KBM-7 (cell line): ENCODE data around the gene GALNT1.
A peak's percentile ranks its signal among the peaks of the same experiment; 100 is the strongest.

Experiments
- DNase-seq: peaks from one replicate; pipeline ENCODE4 v3.0.0-alpha.2; 2015
- in situ Hi-C: fragments of 300-500 bp; cut with MboI; formaldehyde crosslinking; loops from 2 replicates; pipeline ENCODE4 v1.14.3; 2020; ENCODE audit warnings: low sequenced_read_pairs, low pct_unique_long_range_greater_than_20kb, mixed read lengths

The GALNT1 gene

DNA sequence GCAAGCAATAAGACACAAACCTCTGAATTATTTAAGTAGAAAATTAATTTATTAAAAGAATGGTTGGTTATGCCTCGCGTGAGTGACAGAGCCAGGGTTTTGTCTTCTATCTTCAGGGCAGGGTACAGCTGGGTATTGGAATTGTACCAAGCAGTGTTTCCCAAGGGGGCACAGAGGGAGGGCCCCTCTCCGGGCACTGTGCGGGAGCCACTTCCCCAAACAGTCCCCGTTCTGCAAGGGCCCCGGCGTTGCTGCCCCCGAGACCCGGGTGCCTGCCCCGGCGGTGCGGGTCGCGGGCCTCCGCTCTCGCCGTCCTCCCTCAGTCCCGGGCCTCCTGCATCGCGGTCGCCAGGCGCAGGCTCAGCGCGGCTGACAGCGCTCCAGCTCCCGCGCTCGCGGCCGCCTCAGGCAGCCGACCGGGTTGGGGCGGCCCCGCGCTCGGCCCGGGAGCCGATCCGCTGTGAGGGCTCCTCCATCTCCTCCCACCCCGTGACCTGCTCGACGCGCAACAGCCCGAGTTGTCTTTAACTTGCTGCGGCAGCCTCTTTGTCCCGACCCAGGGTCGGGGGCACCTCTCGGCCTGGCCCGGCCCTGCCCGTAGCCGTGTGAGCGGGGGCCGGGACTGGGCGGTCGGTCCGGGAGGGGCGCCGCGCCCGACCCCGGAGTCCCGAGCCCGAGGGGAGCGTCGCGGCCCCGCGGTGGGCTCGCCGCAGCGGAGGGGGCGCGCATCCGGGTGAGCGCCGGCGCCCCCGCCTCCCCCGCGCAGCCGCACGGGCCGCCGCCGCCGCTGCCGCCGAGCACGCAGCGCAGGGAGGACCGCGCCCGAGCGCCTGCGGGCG lies 620 bp upstream of the GALNT1 start:
- in situ Hi-C loops = no loop called here

DNA sequence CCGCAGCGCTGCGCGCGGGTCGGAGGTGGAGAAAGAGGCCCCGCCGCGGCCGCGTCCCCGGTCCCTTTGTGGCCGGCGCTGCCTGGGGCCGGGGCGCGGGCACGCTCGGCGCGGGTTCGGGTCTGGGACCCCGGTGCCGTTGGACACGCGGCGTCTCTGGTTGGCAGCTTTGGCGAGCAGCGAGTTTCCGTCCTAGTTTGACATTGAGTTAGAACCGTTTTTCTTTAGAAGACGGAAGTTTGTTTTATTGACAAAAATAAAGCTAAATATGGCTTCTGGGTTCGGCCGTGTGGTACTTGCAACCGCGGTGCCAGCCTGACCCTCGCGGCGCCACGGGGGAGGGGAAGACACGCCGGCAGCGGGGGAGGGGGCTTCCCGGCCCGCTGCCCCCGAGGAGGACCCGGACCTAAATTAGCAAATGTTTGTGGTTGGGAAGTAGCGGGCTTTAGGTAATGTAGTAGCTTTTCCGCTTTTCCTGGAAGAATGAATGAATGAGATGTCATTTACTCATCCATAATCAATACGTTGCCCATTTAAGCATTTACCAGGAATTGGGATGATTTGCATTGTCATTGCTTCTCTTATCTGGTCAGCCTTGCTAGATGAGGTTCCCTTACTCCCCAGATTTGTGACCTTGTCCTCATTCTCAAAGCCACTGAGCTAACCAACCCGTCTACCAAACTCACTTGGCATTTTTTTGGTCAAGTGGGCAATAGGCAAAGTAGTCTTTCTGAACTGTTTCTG lies 530 bp downstream of the GALNT1 start:
- in situ Hi-C loops = no loop called here
- DNase-seq = peak; percentile 34

More for the DNA sequence above, 620 bp upstream of the GALNT1 start:
- DNase-seq = peak; percentile 69

DNA sequence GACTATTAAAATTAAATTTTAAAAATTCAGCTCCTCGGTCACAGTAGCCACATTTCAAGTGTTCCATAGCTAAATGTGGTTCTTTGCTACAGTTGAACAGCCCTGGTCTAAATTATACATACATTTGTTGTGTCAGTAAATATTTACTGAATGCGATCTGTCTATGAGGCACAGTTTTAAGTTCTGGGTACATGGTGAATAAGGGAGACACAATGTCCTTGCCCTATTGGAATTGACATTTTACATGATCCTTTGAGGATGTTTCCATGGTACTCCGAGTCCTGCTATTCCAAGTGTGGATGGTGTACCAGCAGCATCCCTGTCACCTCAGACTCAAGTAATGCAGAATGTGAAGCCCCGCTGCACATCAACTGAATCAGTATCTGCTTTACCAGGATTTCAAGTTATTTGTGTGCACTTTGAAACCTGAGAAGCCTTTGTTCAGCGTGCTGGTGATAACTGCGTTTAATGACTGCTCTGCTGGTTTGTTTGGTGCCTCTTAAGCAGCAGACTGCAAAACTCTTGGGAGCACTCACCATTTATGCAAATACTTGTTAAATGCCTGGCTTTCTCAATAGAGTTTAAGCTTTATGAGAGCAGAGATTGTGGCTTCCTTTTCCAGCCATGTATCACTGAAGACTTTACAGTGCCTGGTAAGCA lies 1.5 kb downstream of the GALNT1 start:
- DNase-seq = no peak
- in situ Hi-C loops = no loop called here

DNA sequence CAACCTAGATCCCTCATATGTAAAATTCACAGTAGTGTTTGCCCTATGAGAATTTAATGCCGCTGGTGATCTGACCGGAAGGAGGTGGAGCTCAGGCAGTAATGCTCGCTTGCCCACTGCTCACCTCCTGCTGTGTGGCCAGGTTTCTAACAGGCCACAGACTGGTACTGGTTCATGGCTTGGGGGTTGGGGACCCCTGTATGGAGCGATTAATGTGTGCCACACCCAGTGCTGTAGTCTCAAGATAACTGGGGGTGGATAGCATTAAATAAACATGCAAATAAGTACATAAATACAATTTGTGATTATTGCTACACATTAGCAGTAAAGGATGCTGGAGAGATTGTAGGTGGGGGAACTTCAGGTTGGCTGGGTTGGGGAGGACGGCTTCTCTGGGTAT lies 3.2 kb downstream of the GALNT1 start:
- in situ Hi-C loops = no loop called here

DNA sequence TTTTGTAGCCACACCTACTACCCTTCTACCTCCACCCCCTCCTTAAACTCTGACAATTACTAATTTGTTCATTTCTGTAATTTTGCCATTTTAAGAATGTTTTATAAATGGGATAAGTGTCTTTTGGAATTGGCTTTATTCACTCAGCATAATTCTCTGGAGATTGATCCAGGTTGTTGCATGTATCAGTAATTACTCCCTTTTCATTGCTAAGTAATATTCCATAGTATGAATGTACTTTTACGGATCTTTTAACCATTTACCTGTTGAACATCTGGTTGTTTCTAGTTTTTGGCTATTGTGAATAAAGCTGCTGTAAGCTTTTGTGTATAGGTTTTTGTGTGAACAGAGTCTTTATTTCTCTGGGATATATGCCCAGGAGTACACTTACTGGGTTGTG lies 4.1 kb downstream of the GALNT1 start:
- no peak for DNase-seq
- in situ Hi-C loops = no loop called here

More for the DNA sequence above, 3.2 kb downstream of the GALNT1 start:
- DNase-seq = no peak

DNA sequence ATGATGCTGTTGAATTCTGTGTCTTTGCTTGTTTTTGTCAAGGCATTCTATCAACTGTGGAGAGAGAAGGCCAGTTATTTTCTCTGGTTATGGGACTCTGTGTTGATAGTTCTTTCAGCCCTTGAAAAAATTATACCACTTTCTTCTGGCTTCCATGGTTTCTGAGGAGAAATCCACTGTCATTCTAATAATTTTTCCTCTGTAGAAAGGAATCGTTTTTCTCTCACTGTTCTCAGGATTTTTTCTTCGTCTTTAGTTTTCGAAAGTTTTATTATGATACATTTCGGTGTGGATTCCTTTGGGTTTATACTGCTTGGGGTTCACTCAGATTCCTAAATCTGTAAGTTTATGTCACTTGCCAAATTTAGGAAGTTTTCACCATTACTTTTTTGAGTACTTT lies 6.6 kb downstream of the GALNT1 start:
- DNase-seq = no peak
- in situ Hi-C loops = no loop called here

DNA sequence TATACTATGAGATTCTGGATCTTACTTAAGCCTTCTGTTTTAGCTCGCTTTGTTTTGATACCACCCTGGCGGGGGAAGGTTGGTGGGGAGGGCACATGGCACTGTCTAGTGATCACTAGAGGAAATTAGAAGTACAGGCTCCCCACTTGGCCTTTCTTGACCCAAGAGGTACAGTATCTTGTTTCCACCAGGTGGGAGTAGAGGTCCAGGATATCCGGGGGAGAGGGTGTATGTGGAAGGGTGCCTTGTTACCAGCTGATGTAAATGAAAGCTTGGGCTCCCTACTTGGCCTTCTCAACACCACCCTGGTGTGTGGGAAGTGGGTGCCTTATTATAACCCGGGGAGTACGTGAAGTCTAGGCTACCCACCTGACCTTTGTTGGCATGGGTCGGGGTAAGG lies 7.5 kb downstream of the GALNT1 start:
- DNase-seq = no peak
- in situ Hi-C loops = no loop called here

DNA sequence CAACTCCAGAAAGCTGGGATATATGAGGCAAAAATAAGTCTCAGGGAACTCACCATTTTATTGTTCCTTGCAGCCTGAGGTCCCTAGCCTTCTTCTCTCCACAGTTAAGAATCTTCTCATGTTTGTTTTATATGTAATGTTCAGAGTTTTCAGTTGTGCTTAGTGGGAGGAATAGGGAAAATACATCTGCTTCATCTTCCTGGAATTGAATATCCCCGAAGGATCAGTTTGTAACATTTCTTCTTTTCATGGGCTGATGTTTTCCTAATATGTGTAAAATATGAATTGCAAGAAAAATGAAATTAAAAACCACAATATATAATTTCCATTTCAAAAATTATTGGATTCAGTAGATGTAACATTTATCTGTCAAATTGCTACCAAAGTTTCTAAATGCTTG lies 8.0 kb downstream of the GALNT1 start:
- DNase-seq = no peak
- in situ Hi-C loops = no loop called here

DNA sequence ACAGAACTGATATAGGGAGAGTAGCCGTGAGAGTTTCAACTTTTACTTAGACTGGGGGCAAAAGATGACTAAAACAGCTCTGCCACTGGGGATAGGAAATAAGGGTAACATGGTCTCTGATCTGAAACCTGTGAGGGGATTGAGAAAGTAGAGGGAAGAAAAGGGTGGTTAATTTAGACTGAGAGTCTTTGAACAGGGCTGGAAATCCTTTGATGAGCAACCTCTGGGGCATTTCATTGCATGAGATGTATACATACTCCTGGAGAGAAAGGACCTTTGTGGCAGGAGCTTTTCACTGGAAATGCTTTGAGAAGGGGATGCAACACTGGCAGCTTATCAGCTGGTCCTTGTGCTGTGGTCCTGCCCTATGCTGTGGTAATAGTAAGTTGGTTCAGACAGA lies 9.4 kb downstream of the GALNT1 start:
- in situ Hi-C loops = no loop called here
- no peak for DNase-seq

DNA sequence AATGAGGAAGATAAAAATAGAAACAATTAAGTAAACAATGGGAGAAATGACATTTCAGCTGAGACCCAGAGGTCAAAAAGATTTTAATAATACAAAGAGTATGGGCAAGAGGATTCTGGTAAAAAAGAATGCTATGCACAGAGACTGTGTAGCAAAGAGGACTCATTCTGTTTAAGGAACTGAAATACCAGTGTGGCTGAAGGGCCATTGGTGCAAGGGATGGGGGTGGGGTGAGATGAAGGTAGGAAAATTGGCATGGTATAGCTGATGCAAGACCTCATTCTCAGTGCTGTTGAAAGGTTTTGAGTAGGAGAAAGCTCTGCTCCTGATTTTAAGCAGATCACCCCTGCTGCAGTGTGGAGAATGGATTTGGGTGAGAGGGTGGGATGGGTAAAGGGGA lies 10.8 kb downstream of the GALNT1 start:
- in situ Hi-C loops = no loop called here
- DNase-seq = no peak

DNA sequence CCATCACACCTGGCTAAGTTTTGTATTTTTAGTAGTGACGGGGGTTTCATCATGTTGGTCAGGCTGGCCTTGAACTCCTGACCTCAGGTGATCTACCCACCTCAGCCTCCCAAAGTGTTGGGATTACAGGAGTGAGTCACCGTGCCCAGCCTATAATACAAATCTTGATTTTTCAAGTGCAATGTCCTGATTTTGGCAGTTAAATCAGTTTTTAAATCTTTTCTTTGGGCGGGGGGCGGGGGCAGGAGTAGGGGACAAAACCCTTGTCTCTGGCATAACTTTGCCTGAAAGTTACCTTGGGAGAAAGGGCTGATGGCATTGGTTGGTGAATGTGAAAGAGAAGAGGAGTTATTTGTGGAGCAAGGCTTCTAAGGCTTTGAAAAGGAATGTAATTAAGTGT lies 12.3 kb downstream of the GALNT1 start:
- DNase-seq = no peak
- in situ Hi-C loops = no loop called here

DNA sequence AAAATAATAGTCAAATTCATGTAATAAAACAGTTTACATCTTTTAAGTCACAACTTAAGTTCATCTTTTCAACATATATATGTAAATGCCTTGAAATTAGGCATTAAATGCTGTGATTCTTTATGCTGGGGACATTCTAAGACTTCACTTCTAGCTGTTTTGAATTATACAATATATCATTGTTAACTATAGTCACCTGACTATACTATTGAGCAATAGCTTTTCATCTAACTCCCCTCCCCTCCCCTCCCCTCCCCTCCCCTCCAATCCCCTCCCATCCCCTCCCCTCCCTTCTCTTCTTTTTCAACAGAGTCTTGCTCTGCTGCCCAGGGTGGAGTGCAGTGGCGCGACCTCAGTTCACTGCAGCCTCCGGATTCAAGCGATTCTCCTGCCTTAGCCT lies 16.2 kb downstream of the GALNT1 start:
- no peak for DNase-seq
- in situ Hi-C loops = no loop called here

DNA sequence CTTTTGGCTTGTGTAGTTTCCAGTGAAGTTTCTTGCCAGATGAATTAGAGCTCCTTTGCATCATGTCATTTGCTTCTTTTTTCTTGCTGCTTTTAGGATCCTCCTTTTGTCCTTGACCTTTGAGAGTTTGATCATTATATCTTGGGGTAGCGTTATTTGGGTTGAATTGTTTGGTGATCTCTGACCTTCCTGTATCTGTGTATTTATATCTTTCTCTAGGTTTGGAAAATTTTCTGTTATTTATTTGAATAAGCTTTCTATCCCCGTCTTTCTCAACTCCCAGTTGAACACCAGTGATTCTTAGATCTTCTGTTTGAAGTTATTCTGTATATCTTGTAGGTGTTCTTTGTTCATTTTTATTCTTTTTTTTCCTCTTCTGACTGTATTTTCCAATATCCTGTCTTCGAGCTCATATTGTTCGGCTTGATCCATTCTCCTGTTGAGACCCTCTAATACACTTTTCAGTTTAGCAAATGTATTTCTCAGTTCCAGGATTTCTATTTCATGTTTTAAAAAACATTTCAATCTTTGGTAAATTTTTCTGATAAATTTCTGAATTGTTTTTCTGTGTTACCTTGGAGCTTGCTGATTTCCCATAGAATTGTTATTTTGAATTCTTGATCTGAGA lies 20.8 kb downstream of the GALNT1 start:
- no peak for DNase-seq
- in situ Hi-C loops = no loop called here

DNA sequence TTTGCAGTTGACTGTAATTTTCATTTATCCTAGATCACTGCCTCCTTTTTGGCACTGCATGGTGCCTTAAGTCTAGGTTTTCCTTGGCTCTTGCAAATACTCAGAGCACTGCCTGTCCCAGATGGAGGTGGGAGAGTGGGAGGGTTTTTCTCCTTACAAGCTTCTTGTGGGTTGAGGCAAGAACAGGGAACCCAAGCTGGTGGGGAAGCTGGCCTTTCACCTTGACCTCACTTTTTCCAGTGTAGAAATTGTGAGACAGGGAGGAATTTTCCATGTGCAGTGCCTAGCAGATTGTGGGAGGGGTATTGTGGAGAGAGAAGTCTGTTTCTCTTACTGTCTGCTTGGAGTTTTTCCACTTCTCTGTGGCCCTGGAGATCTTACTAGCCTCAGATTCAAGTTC lies 21.5 kb downstream of the GALNT1 start:
- DNase-seq = no peak
- in situ Hi-C loops = no loop called here

DNA sequence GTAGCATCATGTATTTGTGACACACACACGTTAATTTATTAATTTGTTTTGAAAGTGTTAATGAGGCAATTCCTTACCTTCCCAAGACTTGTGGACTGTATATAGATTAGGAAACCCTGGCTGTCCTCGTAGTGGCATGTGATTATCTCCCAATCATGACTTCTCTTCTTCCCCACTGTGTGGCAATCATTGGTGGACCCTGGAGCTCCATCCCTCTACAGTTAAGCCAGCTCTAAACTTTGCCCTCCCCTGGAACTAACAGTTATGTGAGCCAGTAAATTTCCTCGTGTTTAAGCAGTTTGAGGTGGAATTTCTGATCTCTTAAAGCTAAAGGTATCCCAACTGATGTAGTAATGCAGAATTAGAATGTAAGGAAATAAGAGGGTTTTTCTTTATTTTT lies 22.0 kb downstream of the GALNT1 start:
- in situ Hi-C loops = no loop called here
- no peak for DNase-seq

DNA sequence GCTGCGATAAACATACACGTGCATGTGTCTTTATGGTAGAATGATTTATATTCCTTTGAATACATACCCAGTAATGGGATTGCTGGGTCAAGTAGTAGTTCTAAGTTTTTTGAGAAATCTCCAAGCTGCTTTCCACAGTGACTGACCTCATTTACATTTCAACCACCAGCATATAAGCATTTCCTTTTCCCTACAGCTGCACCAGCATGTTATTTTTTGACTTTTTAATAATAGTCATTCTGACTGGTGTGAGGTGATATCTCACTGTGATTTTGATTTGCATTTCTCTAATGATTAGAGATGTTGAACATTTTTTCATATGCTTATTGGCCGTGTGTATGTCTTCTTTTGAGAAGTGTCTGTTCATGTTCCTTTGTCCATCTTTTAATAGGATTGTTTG lies 22.8 kb downstream of the GALNT1 start:
- DNase-seq = no peak
- in situ Hi-C loops = no loop called here

DNA sequence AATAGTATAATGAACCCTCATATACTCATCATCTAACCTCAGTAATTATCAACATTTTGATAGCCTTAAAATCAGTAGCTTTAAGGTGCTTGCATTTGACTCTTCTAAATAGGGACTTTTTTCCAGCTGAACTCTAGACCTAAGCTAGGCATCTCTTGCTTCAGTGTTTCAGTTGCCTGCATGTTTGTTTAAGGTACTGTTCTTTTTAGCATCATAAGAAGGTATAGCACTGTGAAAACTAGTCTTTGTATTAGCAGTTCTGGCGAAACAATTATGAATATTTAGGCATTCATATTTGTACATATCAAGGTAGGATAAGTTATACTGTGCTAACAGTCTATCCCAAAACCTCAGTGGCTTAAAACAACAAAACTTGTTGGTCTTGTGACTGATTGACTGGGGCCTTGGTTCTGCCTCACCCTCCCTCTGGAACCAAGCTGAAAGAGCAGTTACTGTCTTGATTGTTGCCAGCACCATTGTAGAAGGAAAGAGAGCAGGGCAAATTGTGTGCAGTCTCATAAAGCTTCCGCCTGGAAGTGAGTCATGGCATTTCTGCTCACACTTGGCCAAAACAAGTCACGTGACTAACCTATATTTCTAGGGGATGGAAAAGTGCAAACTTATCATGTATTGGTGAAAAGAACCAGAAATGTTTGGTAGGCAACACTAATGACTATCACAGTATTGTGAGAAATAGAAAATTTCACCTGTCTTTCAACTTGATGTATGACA lies 24.3 kb downstream of the GALNT1 start:
- peak; percentile 25 for DNase-seq
- in situ Hi-C loops = no loop called here

DNA sequence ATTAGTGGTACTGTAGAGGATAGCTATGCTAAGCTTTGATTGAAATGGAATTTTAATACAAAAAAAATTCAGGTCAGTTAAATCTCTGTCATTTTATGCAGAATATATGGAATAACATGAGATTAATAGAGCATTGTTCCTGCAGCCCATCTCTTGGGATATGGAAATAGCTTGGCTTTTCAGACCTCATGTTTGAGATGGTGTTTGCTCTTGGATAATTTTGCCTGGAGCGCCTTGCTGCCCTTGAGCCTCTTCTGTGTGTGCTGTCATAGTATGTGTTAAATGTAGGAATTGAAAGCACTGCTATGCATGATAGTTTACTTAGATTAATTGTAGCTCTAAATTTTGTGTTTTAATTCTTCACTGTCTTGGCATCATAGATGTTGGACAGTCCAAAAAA lies 27.7 kb downstream of the GALNT1 start:
- in situ Hi-C loops = no loop called here
- no peak for DNase-seq

DNA sequence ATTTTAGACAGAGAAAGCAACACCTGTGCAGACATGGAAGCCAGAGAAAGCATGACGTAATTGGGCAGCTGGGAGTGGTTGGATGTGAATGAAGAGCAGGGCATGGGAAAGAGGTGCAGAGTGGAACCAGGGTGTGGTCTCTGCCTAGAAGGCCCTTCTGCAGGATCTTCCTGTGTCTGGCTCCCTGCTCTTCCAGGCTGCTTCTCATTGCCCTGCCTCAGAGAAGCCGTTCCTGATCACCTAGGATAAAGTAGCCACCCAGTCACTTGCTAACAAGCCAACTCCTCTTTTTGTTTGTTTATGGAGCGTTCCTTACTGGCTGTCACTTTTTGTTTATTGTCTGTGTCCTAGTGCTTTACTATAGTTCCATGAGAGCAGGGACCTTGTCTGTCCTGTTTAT lies 28.5 kb downstream of the GALNT1 start:
- DNase-seq = no peak
- in situ Hi-C loops = no loop called here
